ENCODE data around the gene LOX.

Gene LOX

GRCh38 chr5:122051569-122051968, 26.5 kb downstream of the LOX start:
- DNase-seq: no peak

GRCh38 chr5:122050959-122051358, 27.1 kb downstream of the LOX start:
- no peak for DNase-seq

- DNase-seq: no peak
Observed at GRCh38 chr5:122040636-122041302, 37.3 kb downstream of the LOX start.

GRCh38 chr5:122036326-122036725, 41.7 kb downstream of the LOX start:
- DNase-seq: no peak

GRCh38 chr5:122035913-122036312, 42.1 kb downstream of the LOX start:
- no peak for DNase-seq

GRCh38 chr5:122031836-122032235, 46.2 kb downstream of the LOX start:
- no peak for DNase-seq

GRCh38 chr5:122030251-122030650, 47.8 kb downstream of the LOX start:
- no peak for DNase-seq

- DNase-seq: no peak
Observed at GRCh38 chr5:122029818-122030217, 48.2 kb downstream of the LOX start.

- DNase-seq: no peak
Observed at GRCh38 chr5:122022966-122023365, 55.1 kb downstream of the LOX start.

- no peak for DNase-seq
Observed at GRCh38 chr5:122019919-122020590, 58.0 kb downstream of the LOX start.

- DNase-seq: no peak
Observed at GRCh38 chr5:122015471-122015870, 62.6 kb downstream of the LOX start.

GRCh38 chr5:122014236-122014935, 63.7 kb downstream of the LOX start:
- DNase-seq: no peak
